Endothelial cell of umbilical vein (primary cell): Measurements from ENCODE around the gene DTWD2.

ENCODE experiments used
- EZH2 ChIP-seq: IDR thresholded peaks from 2 replicates; pipeline ENCODE4 v1.6.1; 2012; ENCODE audit warnings: borderline replicate concordance, low read depth, mild to moderate bottlenecking, moderate library complexity, low read length, inconsistent platforms; ENCODE audit not compliant: severe bottlenecking
- MYC ChIP-seq: IDR thresholded peaks from one replicate; pipeline ENCODE4 v1.6.1; 2011; ENCODE audit warnings: mild to moderate bottlenecking, low read depth, low read length
- POLR2A ChIP-seq: IDR thresholded peaks from 2 replicates; pipeline ENCODE4 v1.6.1; 2012; ENCODE audit warnings: low read depth, mild to moderate bottlenecking, control low read depth, low read length
- TF ChIP-seq, protein P1 (sequence below), 2 donors: IDR thresholded peaks; 1 replicate in 1 of 2; 2 replicates in 1 of 2; pipeline ENCODE4 v1.5.1; 2011; ENCODE audit warnings: low read length in 2 of 2, mild to moderate bottlenecking in 2 of 2, moderate library complexity in 2 of 2, control low read depth in 1 of 2, inconsistent platforms in 1 of 2, low read depth in 1 of 2; ENCODE audit not compliant: insufficient read depth in 1 of 2; ENCODE audit errors: extremely low read depth in 1 of 2

DNA sequence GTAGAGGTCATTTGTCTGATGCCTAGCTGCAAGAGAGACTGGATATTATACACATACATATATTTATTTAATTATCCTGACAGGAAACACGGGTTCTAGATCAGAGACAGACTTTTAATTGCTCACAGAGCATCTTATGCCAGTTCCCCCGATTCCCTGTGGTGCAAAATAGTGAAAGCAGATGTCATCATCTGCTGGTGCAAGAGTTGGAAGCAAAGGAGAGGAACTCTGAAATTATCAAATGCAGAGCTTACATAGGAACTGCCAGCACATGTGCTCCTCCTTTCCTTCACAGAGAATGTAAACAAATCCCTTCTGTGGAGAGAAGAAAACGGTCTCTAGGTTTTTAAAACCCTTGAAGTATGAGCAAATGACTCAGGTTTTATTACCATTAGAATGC, 69.3 kb downstream of the DTWD2 start:
- TF ChIP-seq MYC = no peak
- TF ChIP-seq POLR2A = no peak
- TF ChIP-seq EZH2 = no peak
- TF ChIP-seq, protein P1, sequence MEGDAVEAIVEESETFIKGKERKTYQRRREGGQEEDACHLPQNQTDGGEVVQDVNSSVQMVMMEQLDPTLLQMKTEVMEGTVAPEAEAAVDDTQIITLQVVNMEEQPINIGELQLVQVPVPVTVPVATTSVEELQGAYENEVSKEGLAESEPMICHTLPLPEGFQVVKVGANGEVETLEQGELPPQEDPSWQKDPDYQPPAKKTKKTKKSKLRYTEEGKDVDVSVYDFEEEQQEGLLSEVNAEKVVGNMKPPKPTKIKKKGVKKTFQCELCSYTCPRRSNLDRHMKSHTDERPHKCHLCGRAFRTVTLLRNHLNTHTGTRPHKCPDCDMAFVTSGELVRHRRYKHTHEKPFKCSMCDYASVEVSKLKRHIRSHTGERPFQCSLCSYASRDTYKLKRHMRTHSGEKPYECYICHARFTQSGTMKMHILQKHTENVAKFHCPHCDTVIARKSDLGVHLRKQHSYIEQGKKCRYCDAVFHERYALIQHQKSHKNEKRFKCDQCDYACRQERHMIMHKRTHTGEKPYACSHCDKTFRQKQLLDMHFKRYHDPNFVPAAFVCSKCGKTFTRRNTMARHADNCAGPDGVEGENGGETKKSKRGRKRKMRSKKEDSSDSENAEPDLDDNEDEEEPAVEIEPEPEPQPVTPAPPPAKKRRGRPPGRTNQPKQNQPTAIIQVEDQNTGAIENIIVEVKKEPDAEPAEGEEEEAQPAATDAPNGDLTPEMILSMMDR (IDR thresholded peaks at IDR 0.05; ENCODE audit: extremely low read depth in 1 of 2, insufficient read depth in 1 of 2, low read depth in 1 of 2, low read length in 2 of 2) = no peak
